GM23338 (cell line): Measurements from ENCODE around the gene TMEM187. TPM values are rescaled to one million over a fixed set of nuclear protein-coding genes. Genes with fewer than 3 reads are reported as not detected.

Experiments
- ATAC-seq: fragments of 200-7000 bp; cut with Tn5 transposase; 3 replicates; pipeline ENCODE4 v1.9.1; 2020
- DNase-seq: peaks from one replicate; pipeline ENCODE4 v3.0.0-alpha.2; 2015; ENCODE audit warnings: low spot score
- H2AFZ ChIP-seq: fragments of 200-600 bp; sonication (generic); 2 replicates; pipeline ENCODE4 v1.8.0; 2016; ENCODE audit warnings: antibody characterized with exemption, mild to moderate bottlenecking, moderate library complexity
- H3F3A ChIP-seq: fragments of 200-600 bp; sonication (generic); replicated peaks from 2 replicates; pipeline ENCODE4 v1.8.0; 2017; ENCODE audit warnings: antibody characterized with exemption, mixed run types, low read depth
- H3K27ac ChIP-seq: fragments of 200-600 bp; sonication (generic); 2 replicates; pipeline ENCODE4 v1.6.1; 2016; ENCODE audit warnings: low read depth
- H3K27me3 ChIP-seq: fragments of 200-600 bp; sonication (generic); 2 replicates; pipeline ENCODE4 v1.8.0; 2016; ENCODE audit warnings: mild to moderate bottlenecking, mixed run types, moderate library complexity; ENCODE audit not compliant: insufficient read depth
- H3K36me3 ChIP-seq: fragments of 200-600 bp; sonication (generic); 2 replicates; pipeline ENCODE4 v1.8.0; 2016; ENCODE audit warnings: mild to moderate bottlenecking; ENCODE audit not compliant: insufficient read depth
- H3K4me1 ChIP-seq: fragments of 200-600 bp; sonication (generic); 2 replicates; pipeline ENCODE4 v1.8.0; 2016; ENCODE audit warnings: mild to moderate bottlenecking, moderate library complexity; ENCODE audit not compliant: insufficient read depth
- H3K4me2 ChIP-seq: fragments of 200-600 bp; sonication (generic); 2 replicates; pipeline ENCODE4 v1.7.1; 2017; ENCODE audit warnings: mixed run types
- H3K4me3 ChIP-seq: fragments of 200-600 bp; sonication (generic); 2 replicates; pipeline ENCODE4 v1.6.1; 2016; ENCODE audit warnings: mixed run types
- H3K79me2 ChIP-seq: fragments of 200-600 bp; sonication (generic); replicated peaks from 2 replicates; pipeline ENCODE4 v1.8.0; 2017; ENCODE audit warnings: mild to moderate bottlenecking; ENCODE audit not compliant: insufficient read depth
- H3K9me2 ChIP-seq: fragments of 200-600 bp; sonication (generic); 2 replicates; pipeline ENCODE4 v1.8.0; 2017; ENCODE audit not compliant: insufficient read depth
- H4K20me1 ChIP-seq: fragments of 200-600 bp; sonication (generic); replicated peaks from 2 replicates; pipeline ENCODE4 v1.8.0; 2017; ENCODE audit warnings: mild to moderate bottlenecking; ENCODE audit not compliant: insufficient read depth
- H3K27ac Mint-ChIP-seq: 2 replicates; pipeline ENCODE4 v1.8.0; 2020; ENCODE audit warnings: inconsistent platforms, mild to moderate bottlenecking, moderate library complexity, mixed read lengths
- H3K27me3 Mint-ChIP-seq: 3 replicates; pipeline ENCODE4 v1.8.0; 2022; ENCODE audit warnings: low read depth, mild to moderate bottlenecking, moderate library complexity, mixed read lengths, inconsistent platforms; ENCODE audit not compliant: insufficient read depth, poor library complexity
- H3K36me3 Mint-ChIP-seq: 3 replicates; pipeline ENCODE4 v1.8.0; 2021; ENCODE audit warnings: low read depth, mild to moderate bottlenecking, inconsistent platforms, moderate library complexity, mixed read lengths
- H3K4me1 Mint-ChIP-seq: 3 replicates; pipeline ENCODE4 v1.8.0; 2020; ENCODE audit warnings: mild to moderate bottlenecking, inconsistent platforms, mixed read lengths
- H3K4me3 Mint-ChIP-seq: 3 replicates; pipeline ENCODE4 v1.8.0; 2021; ENCODE audit warnings: moderate library complexity, mild to moderate bottlenecking, inconsistent platforms, mixed read lengths
- H3K9me3 Mint-ChIP-seq: 3 replicates; pipeline ENCODE4 v1.8.0; 2020; ENCODE audit warnings: moderate library complexity, mild to moderate bottlenecking, inconsistent platforms, mixed read lengths
- CREB1 ChIP-seq: fragments of 250-450 bp; sonication (Bioruptor Pico); IDR thresholded peaks from 2 replicates; pipeline ENCODE4 v1.5.0; 2020; ENCODE audit warnings: low read depth, mild to moderate bottlenecking, moderate library complexity
- EZH2 ChIP-seq: fragments of 200-600 bp; sonication (generic); IDR thresholded peaks from one replicate; pipeline ENCODE4 v1.8.0; 2017; ENCODE audit warnings: antibody characterized with exemption, mild to moderate bottlenecking, low read depth; ENCODE audit not compliant: unreplicated experiment
- EZH2phosphoT487 ChIP-seq: fragments of 200-600 bp; sonication (generic); IDR thresholded peaks from one replicate; pipeline ENCODE4 v1.8.1; 2018; ENCODE audit warnings: antibody characterized with exemption; ENCODE audit not compliant: unreplicated experiment
- JUNB ChIP-seq: IDR thresholded peaks from one replicate; pipeline ENCODE4 v1.6.1; 2016; ENCODE audit warnings: antibody characterized with exemption; ENCODE audit not compliant: unreplicated experiment
- NANOG ChIP-seq: IDR thresholded peaks from 2 replicates; pipeline ENCODE4 v1.6.1; 2016; ENCODE audit warnings: antibody characterized with exemption, borderline replicate concordance
- POLR2AphosphoS5 ChIP-seq: IDR thresholded peaks from 2 replicates; pipeline ENCODE4 v1.6.1; 2016; ENCODE audit warnings: antibody characterized with exemption, low read depth
- STAT1 ChIP-seq: IDR thresholded peaks from one replicate; pipeline ENCODE4 v1.6.1; 2016; ENCODE audit warnings: antibody characterized with exemption; ENCODE audit not compliant: unreplicated experiment
- ZNF114 ChIP-seq: fragments of 250-450 bp; sonication (Bioruptor Pico); IDR thresholded peaks from 2 replicates; pipeline ENCODE4 v1.5.0; 2020; ENCODE audit warnings: mild to moderate bottlenecking, moderate library complexity
- ZNF331 ChIP-seq: fragments of 250-450 bp; sonication (Bioruptor Pico); IDR thresholded peaks from 2 replicates; pipeline ENCODE4 v1.5.0; 2020; ENCODE audit warnings: low read depth, mild to moderate bottlenecking, moderate library complexity
- polyA plus RNA-seq: library from polyadenylated mRNA; unstranded; fragments of >200 nt; fragmentation: Nextera tagmentation; extraction: Ambion mirVana; gene quantifications from 2 replicates; pipeline ENCODE4 v1.2.1, GENCODE V29; 2016
- total RNA-seq: library from RNA; depleted of rRNA; stranded (reverse); fragments of >200 nt; shearing (Covaris generic); gene quantifications from 2 replicates; pipeline ENCODE4 v1.2.3, GENCODE V29; 2014
- TF ChIP-seq, protein P1 (sequence below): IDR thresholded peaks from 2 replicates; pipeline ENCODE4 v1.6.1; 2016; ENCODE audit warnings: antibody characterized with exemption
- TF ChIP-seq, protein P2 (sequence below): IDR thresholded peaks from one replicate; pipeline ENCODE4 v1.6.1; 2018; ENCODE audit warnings: antibody characterized with exemption; ENCODE audit not compliant: unreplicated experiment
- TF ChIP-seq, protein P3 (sequence below), 2 experiments: fragments of 200-600 bp in 1 of 2; sonication (generic) in 1 of 2; conservative IDR thresholded peaks; 2 replicates each; pipeline versions ENCODE4 v1.5.1 to v1.6.1; 2016 to 2017; ENCODE audit warnings: antibody characterized with exemption in 2 of 2, low read depth in 2 of 2, mild to moderate bottlenecking in 2 of 2, moderate library complexity in 1 of 2
- TF ChIP-seq, protein P4 (sequence below): fragments of 250-450 bp; sonication (Bioruptor Pico); IDR thresholded peaks from 2 replicates; pipeline ENCODE4 v1.5.0; 2020; ENCODE audit warnings: mild to moderate bottlenecking, moderate library complexity

Gene TMEM187
- total and polyA plus RNA-seq, 2 experiments from 2014 or later: 2.5 to 4.4 TPM

DNA sequence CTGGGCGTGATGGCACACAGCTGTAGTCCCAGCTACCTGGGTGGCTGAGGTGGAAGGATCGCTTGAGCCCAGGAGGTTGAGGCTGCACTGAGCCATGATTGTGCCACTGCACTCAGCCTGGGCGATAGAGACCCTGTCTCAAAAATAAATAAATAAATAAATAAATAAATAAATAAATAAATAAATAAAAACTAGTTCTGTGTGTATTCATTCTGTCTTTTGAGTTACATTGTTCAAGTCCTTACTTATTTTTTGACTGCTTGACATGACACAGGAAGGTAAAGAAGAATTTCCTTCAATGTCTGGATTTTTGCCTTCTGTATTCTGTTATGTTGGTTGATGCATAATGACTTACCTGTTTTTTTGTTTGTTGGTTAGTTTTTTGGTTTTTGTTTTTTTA, 35.5 kb upstream of the TMEM187 start:
- H3K27ac ChIP-seq: no peak overlapping the region
- no peaks in the 10 kb centered on the region for H3K27me3 ChIP-seq
- Mint-ChIP-seq H3K36me3 (peaks cover 10% of the 10 kb centered on the region), H3K27me3 (peaks cover 5% of the 10 kb centered on the region), H3K4me3 (no peak overlapping the region), H3K27ac (no peak overlapping the region), H3K9me3 (no peaks in the 10 kb centered on the region), H3K4me1 (peaks cover 24% of the 10 kb centered on the region)
- no peaks in the 10 kb centered on the region for H3F3A ChIP-seq
- no peaks in the 10 kb centered on the region for H3K36me3 ChIP-seq
- H3K4me2 ChIP-seq: no peak overlapping the region
- H4K20me1 ChIP-seq: no peaks in the 10 kb centered on the region; the same call in 1 of the 2 replicates
- peaks cover 4% of the 10 kb centered on the region; the same call in 1 of the 2 replicates for H3K4me1 ChIP-seq
- H2AFZ ChIP-seq: no peak overlapping the region
- no peaks in the 10 kb centered on the region for H3K9me2 ChIP-seq
- no peak overlapping the region for H3K4me3 ChIP-seq
- ATAC-seq (no peak), DNase-seq (no peak)
- H3K79me2 ChIP-seq: peaks cover 12% of the 10 kb centered on the region
- TF ChIP-seq EZH2phosphoT487 (no peak), CREB1 (no peak), NANOG (no peak), JUNB (no peak), ZNF114 (CRISPR knock-in tag) (no peak), STAT1 (no peak), POLR2AphosphoS5 (no peak), EZH2 (no peak), ZNF331 (CRISPR knock-in tag) (no peak)
- TF ChIP-seq, protein P1, sequence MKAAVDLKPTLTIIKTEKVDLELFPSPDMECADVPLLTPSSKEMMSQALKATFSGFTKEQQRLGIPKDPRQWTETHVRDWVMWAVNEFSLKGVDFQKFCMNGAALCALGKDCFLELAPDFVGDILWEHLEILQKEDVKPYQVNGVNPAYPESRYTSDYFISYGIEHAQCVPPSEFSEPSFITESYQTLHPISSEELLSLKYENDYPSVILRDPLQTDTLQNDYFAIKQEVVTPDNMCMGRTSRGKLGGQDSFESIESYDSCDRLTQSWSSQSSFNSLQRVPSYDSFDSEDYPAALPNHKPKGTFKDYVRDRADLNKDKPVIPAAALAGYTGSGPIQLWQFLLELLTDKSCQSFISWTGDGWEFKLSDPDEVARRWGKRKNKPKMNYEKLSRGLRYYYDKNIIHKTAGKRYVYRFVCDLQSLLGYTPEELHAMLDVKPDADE: no peak
- TF ChIP-seq, protein P2, sequence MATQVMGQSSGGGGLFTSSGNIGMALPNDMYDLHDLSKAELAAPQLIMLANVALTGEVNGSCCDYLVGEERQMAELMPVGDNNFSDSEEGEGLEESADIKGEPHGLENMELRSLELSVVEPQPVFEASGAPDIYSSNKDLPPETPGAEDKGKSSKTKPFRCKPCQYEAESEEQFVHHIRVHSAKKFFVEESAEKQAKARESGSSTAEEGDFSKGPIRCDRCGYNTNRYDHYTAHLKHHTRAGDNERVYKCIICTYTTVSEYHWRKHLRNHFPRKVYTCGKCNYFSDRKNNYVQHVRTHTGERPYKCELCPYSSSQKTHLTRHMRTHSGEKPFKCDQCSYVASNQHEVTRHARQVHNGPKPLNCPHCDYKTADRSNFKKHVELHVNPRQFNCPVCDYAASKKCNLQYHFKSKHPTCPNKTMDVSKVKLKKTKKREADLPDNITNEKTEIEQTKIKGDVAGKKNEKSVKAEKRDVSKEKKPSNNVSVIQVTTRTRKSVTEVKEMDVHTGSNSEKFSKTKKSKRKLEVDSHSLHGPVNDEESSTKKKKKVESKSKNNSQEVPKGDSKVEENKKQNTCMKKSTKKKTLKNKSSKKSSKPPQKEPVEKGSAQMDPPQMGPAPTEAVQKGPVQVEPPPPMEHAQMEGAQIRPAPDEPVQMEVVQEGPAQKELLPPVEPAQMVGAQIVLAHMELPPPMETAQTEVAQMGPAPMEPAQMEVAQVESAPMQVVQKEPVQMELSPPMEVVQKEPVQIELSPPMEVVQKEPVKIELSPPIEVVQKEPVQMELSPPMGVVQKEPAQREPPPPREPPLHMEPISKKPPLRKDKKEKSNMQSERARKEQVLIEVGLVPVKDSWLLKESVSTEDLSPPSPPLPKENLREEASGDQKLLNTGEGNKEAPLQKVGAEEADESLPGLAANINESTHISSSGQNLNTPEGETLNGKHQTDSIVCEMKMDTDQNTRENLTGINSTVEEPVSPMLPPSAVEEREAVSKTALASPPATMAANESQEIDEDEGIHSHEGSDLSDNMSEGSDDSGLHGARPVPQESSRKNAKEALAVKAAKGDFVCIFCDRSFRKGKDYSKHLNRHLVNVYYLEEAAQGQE: no peak
- TF ChIP-seq, protein P3, sequence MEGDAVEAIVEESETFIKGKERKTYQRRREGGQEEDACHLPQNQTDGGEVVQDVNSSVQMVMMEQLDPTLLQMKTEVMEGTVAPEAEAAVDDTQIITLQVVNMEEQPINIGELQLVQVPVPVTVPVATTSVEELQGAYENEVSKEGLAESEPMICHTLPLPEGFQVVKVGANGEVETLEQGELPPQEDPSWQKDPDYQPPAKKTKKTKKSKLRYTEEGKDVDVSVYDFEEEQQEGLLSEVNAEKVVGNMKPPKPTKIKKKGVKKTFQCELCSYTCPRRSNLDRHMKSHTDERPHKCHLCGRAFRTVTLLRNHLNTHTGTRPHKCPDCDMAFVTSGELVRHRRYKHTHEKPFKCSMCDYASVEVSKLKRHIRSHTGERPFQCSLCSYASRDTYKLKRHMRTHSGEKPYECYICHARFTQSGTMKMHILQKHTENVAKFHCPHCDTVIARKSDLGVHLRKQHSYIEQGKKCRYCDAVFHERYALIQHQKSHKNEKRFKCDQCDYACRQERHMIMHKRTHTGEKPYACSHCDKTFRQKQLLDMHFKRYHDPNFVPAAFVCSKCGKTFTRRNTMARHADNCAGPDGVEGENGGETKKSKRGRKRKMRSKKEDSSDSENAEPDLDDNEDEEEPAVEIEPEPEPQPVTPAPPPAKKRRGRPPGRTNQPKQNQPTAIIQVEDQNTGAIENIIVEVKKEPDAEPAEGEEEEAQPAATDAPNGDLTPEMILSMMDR (conservative IDR thresholded peaks at IDR 0.05; ENCODE audit: low read depth in 2 of 2): no peak
- TF ChIP-seq, protein P4, sequence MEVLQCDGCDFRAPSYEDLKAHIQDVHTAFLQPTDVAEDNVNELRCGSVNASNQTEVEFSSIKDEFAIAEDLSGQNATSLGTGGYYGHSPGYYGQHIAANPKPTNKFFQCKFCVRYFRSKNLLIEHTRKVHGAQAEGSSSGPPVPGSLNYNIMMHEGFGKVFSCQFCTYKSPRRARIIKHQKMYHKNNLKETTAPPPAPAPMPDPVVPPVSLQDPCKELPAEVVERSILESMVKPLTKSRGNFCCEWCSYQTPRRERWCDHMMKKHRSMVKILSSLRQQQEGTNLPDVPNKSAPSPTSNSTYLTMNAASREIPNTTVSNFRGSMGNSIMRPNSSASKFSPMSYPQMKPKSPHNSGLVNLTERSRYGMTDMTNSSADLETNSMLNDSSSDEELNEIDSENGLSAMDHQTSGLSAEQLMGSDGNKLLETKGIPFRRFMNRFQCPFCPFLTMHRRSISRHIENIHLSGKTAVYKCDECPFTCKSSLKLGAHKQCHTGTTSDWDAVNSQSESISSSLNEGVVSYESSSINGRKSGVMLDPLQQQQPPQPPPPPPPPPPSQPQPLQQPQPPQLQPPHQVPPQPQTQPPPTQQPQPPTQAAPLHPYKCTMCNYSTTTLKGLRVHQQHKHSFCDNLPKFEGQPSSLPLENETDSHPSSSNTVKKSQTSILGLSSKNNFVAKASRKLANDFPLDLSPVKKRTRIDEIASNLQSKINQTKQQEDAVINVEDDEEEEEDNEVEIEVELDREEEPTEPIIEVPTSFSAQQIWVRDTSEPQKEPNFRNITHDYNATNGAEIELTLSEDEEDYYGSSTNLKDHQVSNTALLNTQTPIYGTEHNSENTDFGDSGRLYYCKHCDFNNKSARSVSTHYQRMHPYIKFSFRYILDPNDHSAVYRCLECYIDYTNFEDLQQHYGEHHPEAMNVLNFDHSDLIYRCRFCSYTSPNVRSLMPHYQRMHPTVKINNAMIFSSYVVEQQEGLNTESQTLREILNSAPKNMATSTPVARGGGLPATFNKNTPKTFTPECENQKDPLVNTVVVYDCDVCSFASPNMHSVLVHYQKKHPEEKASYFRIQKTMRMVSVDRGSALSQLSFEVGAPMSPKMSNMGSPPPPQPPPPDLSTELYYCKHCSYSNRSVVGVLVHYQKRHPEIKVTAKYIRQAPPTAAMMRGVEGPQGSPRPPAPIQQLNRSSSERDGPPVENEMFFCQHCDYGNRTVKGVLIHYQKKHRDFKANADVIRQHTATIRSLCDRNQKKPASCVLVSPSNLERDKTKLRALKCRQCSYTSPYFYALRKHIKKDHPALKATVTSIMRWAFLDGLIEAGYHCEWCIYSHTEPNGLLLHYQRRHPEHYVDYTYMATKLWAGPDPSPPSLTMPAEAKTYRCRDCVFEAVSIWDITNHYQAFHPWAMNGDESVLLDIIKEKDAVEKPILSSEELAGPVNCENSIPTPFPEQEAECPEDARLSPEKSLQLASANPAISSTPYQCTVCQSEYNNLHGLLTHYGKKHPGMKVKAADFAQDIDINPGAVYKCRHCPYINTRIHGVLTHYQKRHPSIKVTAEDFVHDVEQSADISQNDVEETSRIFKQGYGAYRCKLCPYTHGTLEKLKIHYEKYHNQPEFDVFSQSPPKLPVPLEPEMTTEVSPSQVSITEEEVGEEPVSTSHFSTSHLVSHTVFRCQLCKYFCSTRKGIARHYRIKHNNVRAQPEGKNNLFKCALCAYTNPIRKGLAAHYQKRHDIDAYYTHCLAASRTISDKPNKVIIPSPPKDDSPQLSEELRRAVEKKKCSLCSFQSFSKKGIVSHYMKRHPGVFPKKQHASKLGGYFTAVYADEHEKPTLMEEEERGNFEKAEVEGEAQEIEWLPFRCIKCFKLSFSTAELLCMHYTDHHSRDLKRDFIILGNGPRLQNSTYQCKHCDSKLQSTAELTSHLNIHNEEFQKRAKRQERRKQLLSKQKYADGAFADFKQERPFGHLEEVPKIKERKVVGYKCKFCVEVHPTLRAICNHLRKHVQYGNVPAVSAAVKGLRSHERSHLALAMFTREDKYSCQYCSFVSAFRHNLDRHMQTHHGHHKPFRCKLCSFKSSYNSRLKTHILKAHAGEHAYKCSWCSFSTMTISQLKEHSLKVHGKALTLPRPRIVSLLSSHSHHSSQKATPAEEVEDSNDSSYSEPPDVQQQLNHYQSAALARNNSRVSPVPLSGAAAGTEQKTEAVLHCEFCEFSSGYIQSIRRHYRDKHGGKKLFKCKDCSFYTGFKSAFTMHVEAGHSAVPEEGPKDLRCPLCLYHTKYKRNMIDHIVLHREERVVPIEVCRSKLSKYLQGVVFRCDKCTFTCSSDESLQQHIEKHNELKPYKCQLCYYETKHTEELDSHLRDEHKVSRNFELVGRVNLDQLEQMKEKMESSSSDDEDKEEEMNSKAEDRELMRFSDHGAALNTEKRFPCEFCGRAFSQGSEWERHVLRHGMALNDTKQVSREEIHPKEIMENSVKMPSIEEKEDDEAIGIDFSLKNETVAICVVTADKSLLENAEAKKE: no peak
